ENCODE measurements around the gene CST7. TPM values are rescaled to one million over a fixed set of nuclear protein-coding genes. Genes with fewer than 3 reads are reported as not detected.

CST7 gene
- total and polyA plus RNA-seq, 2 donors (not counting 3 experiments of a cell fraction or from before 2014, with no cell fraction given) = not detected

DNA sequence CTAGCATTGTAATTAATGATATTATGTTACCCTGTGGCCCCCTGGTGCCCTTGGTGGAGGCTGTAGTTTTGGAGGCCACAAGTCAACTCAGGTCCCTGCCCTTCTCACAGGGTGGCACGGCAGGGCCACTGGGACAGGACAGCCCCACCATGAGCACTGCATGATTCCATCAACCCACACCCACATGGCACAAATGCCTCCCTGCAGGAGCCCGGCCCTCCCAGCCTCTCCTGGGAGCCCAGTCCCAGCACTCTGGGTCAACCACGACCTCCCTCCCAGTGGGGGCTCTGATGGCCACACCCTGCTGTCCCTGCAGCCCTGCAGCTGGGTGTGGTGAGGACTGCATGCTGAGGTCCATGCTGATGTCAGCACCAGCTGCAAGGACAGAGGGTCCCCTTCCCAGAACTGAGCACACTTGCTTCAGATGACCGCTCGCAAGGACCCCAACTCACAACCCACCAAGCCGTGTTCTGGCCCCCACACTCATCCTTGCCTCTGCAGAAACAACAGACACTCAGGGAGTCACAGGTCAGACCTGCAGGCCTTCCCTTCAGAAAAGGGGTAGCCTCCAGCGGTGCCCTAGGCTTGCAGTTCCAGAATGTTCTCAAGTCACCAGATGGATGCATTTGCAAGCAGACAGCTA is 15.7 kb upstream of the CST7 start:
- dilution Hi-C loops (cut with MboI; ENCODE audit: extremely low pct_ligation_motif_present, low sequenced_read_pairs) (no loop called here), intact Hi-C loops (cut with micrococcal nuclease) (no loop called here)
- Histone ChIP-seq H3K9ac (replicated peaks; ENCODE audit: extremely low read depth, insufficient read depth, low read length) (no peak overlapping the region), H3K36me3 (ENCODE audit: control insufficient read depth in 2 of 2, extremely low read depth in 1 of 2, insufficient read depth in 2 of 2, low read length in 2 of 2) (no peaks in the 10 kb centered on the region), H4K20me1 (replicated peaks; ENCODE audit: control insufficient read depth, extremely low read depth, insufficient read depth, low read length) (no peaks in the 10 kb centered on the region), H2AFZ (ENCODE audit: low read depth, low read length) (no peak overlapping the region), H3K9me3 (replicated peaks; ENCODE audit: control insufficient read depth, insufficient read depth, low read length) (no peaks in the 10 kb centered on the region), H3K27me3 (ENCODE audit: control insufficient read depth in 2 of 2, insufficient read depth in 2 of 2, low read length in 2 of 2) (no peaks in the 10 kb centered on the region), H3K4me3 (replicated peaks in 1 of 3; ENCODE audit: insufficient read depth in 1 of 3, low read depth in 1 of 3, low read length in 3 of 3) (no peak overlapping the region), H3K27ac (ENCODE audit: insufficient read depth, low read depth, low read length) (no peak overlapping the region), H3K79me2 (ENCODE audit: control insufficient read depth, insufficient read depth, low read length) (no peaks in the 10 kb centered on the region), H3K9me1 (replicated peaks; ENCODE audit: control insufficient read depth, extremely low read depth, insufficient read depth, low read length) (no peaks in the 10 kb centered on the region), H3K4me2 (ENCODE audit: insufficient read depth, low read length) (no peak overlapping the region), H3K4me1 (ENCODE audit: control insufficient read depth, extremely low read depth, insufficient read depth, low read length) (no peaks in the 10 kb centered on the region)
- CTCF ChIA-PET = no interaction called here
- DNase-seq (ENCODE audit: low read depth, low spot score) (no peak), FAIRE-seq (no peak)
- BruUV-seq (replicated peaks) = no TSS peak
- POLR2A ChIA-PET = no interaction called here
- no peak for TF ChIP-seq EZH2 (IDR thresholded peaks at IDR 0.05; ENCODE audit: borderline replicate concordance, low read depth, low read length, severe bottlenecking)
- TF ChIP-seq JUN (IDR thresholded peaks at IDR 0.05; ENCODE audit: borderline replicate concordance, insufficient read depth, insufficient read length, low read depth) = no peak

- no peak overlapping the region for H3K9ac ChIP-seq (replicated peaks; ENCODE audit: extremely low read depth, insufficient read depth, low read length)
- DNase-seq (ENCODE audit: low read depth, low spot score) (no peak), FAIRE-seq (no peak)
- ChIA-PET POLR2A (no interaction called here), CTCF (no interaction called here)
- no peak overlapping the region for H3K4me3 ChIP-seq (replicated peaks in 1 of 3; ENCODE audit: insufficient read depth in 1 of 3, low read depth in 1 of 3, low read length in 3 of 3)
- no peaks in the 10 kb centered on the region for H3K9me3 ChIP-seq (replicated peaks; ENCODE audit: control insufficient read depth, insufficient read depth, low read length)
- intact Hi-C loops (cut with micrococcal nuclease) (no loop called here), dilution Hi-C loops (cut with MboI; ENCODE audit: extremely low pct_ligation_motif_present, low sequenced_read_pairs) (no loop called here)
- H2AFZ ChIP-seq (ENCODE audit: low read depth, low read length) = no peak overlapping the region
- no peaks in the 10 kb centered on the region for H4K20me1 ChIP-seq (replicated peaks; ENCODE audit: control insufficient read depth, extremely low read depth, insufficient read depth, low read length)
- no peaks in the 10 kb centered on the region for H3K27me3 ChIP-seq (ENCODE audit: control insufficient read depth in 2 of 2, insufficient read depth in 2 of 2, low read length in 2 of 2)
- no peaks in the 10 kb centered on the region for H3K4me1 ChIP-seq (ENCODE audit: control insufficient read depth, extremely low read depth, insufficient read depth, low read length)
- H3K9me1 ChIP-seq (replicated peaks; ENCODE audit: control insufficient read depth, extremely low read depth, insufficient read depth, low read length) = no peaks in the 10 kb centered on the region
- no peaks in the 10 kb centered on the region for H3K79me2 ChIP-seq (ENCODE audit: control insufficient read depth, insufficient read depth, low read length)
- H3K36me3 ChIP-seq (ENCODE audit: control insufficient read depth in 2 of 2, extremely low read depth in 1 of 2, insufficient read depth in 2 of 2, low read length in 2 of 2) = no peaks in the 10 kb centered on the region
- no peak overlapping the region for H3K4me2 ChIP-seq (ENCODE audit: insufficient read depth, low read length)
- H3K27ac ChIP-seq (ENCODE audit: insufficient read depth, low read depth, low read length) = no peak overlapping the region
- TF ChIP-seq MYC (IDR thresholded peaks at IDR 0.05; ENCODE audit: low read depth, low read length) (no peak), POLR2A (IDR thresholded peaks at IDR 0.05; ENCODE audit: low read depth, low read length) (no peak), FOS (IDR thresholded peaks at IDR 0.05; ENCODE audit: borderline replicate concordance, insufficient read depth, low read length) (no peak), POLR2AphosphoS5 (IDR thresholded peaks at IDR 0.05; ENCODE audit: insufficient read depth, low read depth, low read length) (no peak), JUN (IDR thresholded peaks at IDR 0.05; ENCODE audit: borderline replicate concordance, insufficient read depth, insufficient read length, low read depth) (no peak), GATA2 (IDR thresholded peaks at IDR 0.05; ENCODE audit: insufficient read depth, insufficient read length, low read depth, low read length) (no peak), EZH2 (IDR thresholded peaks at IDR 0.05; ENCODE audit: borderline replicate concordance, low read depth, low read length, severe bottlenecking) (no peak)
- TF ChIP-seq, protein P1, sequence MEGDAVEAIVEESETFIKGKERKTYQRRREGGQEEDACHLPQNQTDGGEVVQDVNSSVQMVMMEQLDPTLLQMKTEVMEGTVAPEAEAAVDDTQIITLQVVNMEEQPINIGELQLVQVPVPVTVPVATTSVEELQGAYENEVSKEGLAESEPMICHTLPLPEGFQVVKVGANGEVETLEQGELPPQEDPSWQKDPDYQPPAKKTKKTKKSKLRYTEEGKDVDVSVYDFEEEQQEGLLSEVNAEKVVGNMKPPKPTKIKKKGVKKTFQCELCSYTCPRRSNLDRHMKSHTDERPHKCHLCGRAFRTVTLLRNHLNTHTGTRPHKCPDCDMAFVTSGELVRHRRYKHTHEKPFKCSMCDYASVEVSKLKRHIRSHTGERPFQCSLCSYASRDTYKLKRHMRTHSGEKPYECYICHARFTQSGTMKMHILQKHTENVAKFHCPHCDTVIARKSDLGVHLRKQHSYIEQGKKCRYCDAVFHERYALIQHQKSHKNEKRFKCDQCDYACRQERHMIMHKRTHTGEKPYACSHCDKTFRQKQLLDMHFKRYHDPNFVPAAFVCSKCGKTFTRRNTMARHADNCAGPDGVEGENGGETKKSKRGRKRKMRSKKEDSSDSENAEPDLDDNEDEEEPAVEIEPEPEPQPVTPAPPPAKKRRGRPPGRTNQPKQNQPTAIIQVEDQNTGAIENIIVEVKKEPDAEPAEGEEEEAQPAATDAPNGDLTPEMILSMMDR (IDR thresholded peaks at IDR 0.05; ENCODE audit: extremely low read depth in 1 of 2, insufficient read depth in 1 of 2, low read depth in 1 of 2, low read length in 2 of 2) = no peak
- TF ChIP-seq, protein P2, sequence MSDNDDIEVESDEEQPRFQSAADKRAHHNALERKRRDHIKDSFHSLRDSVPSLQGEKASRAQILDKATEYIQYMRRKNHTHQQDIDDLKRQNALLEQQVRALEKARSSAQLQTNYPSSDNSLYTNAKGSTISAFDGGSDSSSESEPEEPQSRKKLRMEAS (IDR thresholded peaks at IDR 0.05; ENCODE audit: insufficient read depth, insufficient read length) = no peak
- no TSS peak for BruUV-seq (replicated peaks)
These were observed 14.9 kb upstream of the CST7 start for GRCh38 chr20:24934101-24934661.

Data from endothelial cell of umbilical vein (primary cell).